GM23338 (cell line): ENCODE data around the gene OTOGL. TPM values are rescaled to one million over a fixed set of nuclear protein-coding genes. Genes with fewer than 3 reads are reported as not detected.

Experiments used
- ATAC-seq: fragments of 200-7000 bp; cut with Tn5 transposase; 3 replicates; pipeline ENCODE4 v1.9.1; 2020
- DNase-seq: peaks from one replicate; pipeline ENCODE4 v3.0.0-alpha.2; 2015; ENCODE audit warnings: low spot score
- H2AFZ ChIP-seq: fragments of 200-600 bp; sonication (generic); 2 replicates; pipeline ENCODE4 v1.8.0; 2016; ENCODE audit warnings: antibody characterized with exemption, mild to moderate bottlenecking, moderate library complexity
- H3F3A ChIP-seq: fragments of 200-600 bp; sonication (generic); replicated peaks from 2 replicates; pipeline ENCODE4 v1.8.0; 2017; ENCODE audit warnings: antibody characterized with exemption, mixed run types, low read depth
- H3K27ac ChIP-seq: fragments of 200-600 bp; sonication (generic); 2 replicates; pipeline ENCODE4 v1.6.1; 2016; ENCODE audit warnings: low read depth
- H3K27me3 ChIP-seq: fragments of 200-600 bp; sonication (generic); 2 replicates; pipeline ENCODE4 v1.8.0; 2016; ENCODE audit warnings: mild to moderate bottlenecking, mixed run types, moderate library complexity; ENCODE audit not compliant: insufficient read depth
- H3K36me3 ChIP-seq: fragments of 200-600 bp; sonication (generic); 2 replicates; pipeline ENCODE4 v1.8.0; 2016; ENCODE audit warnings: mild to moderate bottlenecking; ENCODE audit not compliant: insufficient read depth
- H3K4me1 ChIP-seq: fragments of 200-600 bp; sonication (generic); 2 replicates; pipeline ENCODE4 v1.8.0; 2016; ENCODE audit warnings: mild to moderate bottlenecking, moderate library complexity; ENCODE audit not compliant: insufficient read depth
- H3K4me2 ChIP-seq: fragments of 200-600 bp; sonication (generic); 2 replicates; pipeline ENCODE4 v1.7.1; 2017; ENCODE audit warnings: mixed run types
- H3K4me3 ChIP-seq: fragments of 200-600 bp; sonication (generic); 2 replicates; pipeline ENCODE4 v1.6.1; 2016; ENCODE audit warnings: mixed run types
- H3K79me2 ChIP-seq: fragments of 200-600 bp; sonication (generic); replicated peaks from 2 replicates; pipeline ENCODE4 v1.8.0; 2017; ENCODE audit warnings: mild to moderate bottlenecking; ENCODE audit not compliant: insufficient read depth
- H3K9me2 ChIP-seq: fragments of 200-600 bp; sonication (generic); 2 replicates; pipeline ENCODE4 v1.8.0; 2017; ENCODE audit not compliant: insufficient read depth
- H4K20me1 ChIP-seq: fragments of 200-600 bp; sonication (generic); replicated peaks from 2 replicates; pipeline ENCODE4 v1.8.0; 2017; ENCODE audit warnings: mild to moderate bottlenecking; ENCODE audit not compliant: insufficient read depth
- H3K27ac Mint-ChIP-seq: 2 replicates; pipeline ENCODE4 v1.8.0; 2020; ENCODE audit warnings: inconsistent platforms, mild to moderate bottlenecking, moderate library complexity, mixed read lengths
- H3K27me3 Mint-ChIP-seq: 3 replicates; pipeline ENCODE4 v1.8.0; 2022; ENCODE audit warnings: low read depth, mild to moderate bottlenecking, moderate library complexity, mixed read lengths, inconsistent platforms; ENCODE audit not compliant: insufficient read depth, poor library complexity
- H3K36me3 Mint-ChIP-seq: 3 replicates; pipeline ENCODE4 v1.8.0; 2021; ENCODE audit warnings: low read depth, mild to moderate bottlenecking, inconsistent platforms, moderate library complexity, mixed read lengths
- H3K4me1 Mint-ChIP-seq: 3 replicates; pipeline ENCODE4 v1.8.0; 2020; ENCODE audit warnings: mild to moderate bottlenecking, inconsistent platforms, mixed read lengths
- H3K4me3 Mint-ChIP-seq: 3 replicates; pipeline ENCODE4 v1.8.0; 2021; ENCODE audit warnings: moderate library complexity, mild to moderate bottlenecking, inconsistent platforms, mixed read lengths
- H3K9me3 Mint-ChIP-seq: 3 replicates; pipeline ENCODE4 v1.8.0; 2020; ENCODE audit warnings: moderate library complexity, mild to moderate bottlenecking, inconsistent platforms, mixed read lengths
- CREB1 ChIP-seq: fragments of 250-450 bp; sonication (Bioruptor Pico); IDR thresholded peaks from 2 replicates; pipeline ENCODE4 v1.5.0; 2020; ENCODE audit warnings: low read depth, mild to moderate bottlenecking, moderate library complexity
- EZH2 ChIP-seq: fragments of 200-600 bp; sonication (generic); IDR thresholded peaks from one replicate; pipeline ENCODE4 v1.8.0; 2017; ENCODE audit warnings: antibody characterized with exemption, mild to moderate bottlenecking, low read depth; ENCODE audit not compliant: unreplicated experiment
- EZH2phosphoT487 ChIP-seq: fragments of 200-600 bp; sonication (generic); IDR thresholded peaks from one replicate; pipeline ENCODE4 v1.8.1; 2018; ENCODE audit warnings: antibody characterized with exemption; ENCODE audit not compliant: unreplicated experiment
- NANOG ChIP-seq: IDR thresholded peaks from 2 replicates; pipeline ENCODE4 v1.6.1; 2016; ENCODE audit warnings: antibody characterized with exemption, borderline replicate concordance
- POLR2AphosphoS5 ChIP-seq: IDR thresholded peaks from 2 replicates; pipeline ENCODE4 v1.6.1; 2016; ENCODE audit warnings: antibody characterized with exemption, low read depth
- STAT1 ChIP-seq: IDR thresholded peaks from one replicate; pipeline ENCODE4 v1.6.1; 2016; ENCODE audit warnings: antibody characterized with exemption; ENCODE audit not compliant: unreplicated experiment
- ZNF114 ChIP-seq: fragments of 250-450 bp; sonication (Bioruptor Pico); IDR thresholded peaks from 2 replicates; pipeline ENCODE4 v1.5.0; 2020; ENCODE audit warnings: mild to moderate bottlenecking, moderate library complexity
- ZNF331 ChIP-seq: fragments of 250-450 bp; sonication (Bioruptor Pico); IDR thresholded peaks from 2 replicates; pipeline ENCODE4 v1.5.0; 2020; ENCODE audit warnings: low read depth, mild to moderate bottlenecking, moderate library complexity
- polyA plus RNA-seq: library from polyadenylated mRNA; unstranded; fragments of >200 nt; fragmentation: Nextera tagmentation; extraction: Ambion mirVana; gene quantifications from 2 replicates; pipeline ENCODE4 v1.2.1, GENCODE V29; 2016
- total RNA-seq: library from RNA; depleted of rRNA; stranded (reverse); fragments of >200 nt; shearing (Covaris generic); gene quantifications from 2 replicates; pipeline ENCODE4 v1.2.3, GENCODE V29; 2014
- TF ChIP-seq, protein P1 (sequence below): IDR thresholded peaks from one replicate; pipeline ENCODE4 v1.6.1; 2018; ENCODE audit warnings: antibody characterized with exemption; ENCODE audit not compliant: unreplicated experiment
- TF ChIP-seq, protein P2 (sequence below): IDR thresholded peaks from 2 replicates; pipeline ENCODE4 v1.6.1; 2016; ENCODE audit warnings: antibody characterized with exemption
- TF ChIP-seq, protein P3 (sequence below): fragments of 250-450 bp; sonication (Bioruptor Pico); IDR thresholded peaks from 2 replicates; pipeline ENCODE4 v1.5.0; 2020; ENCODE audit warnings: mild to moderate bottlenecking, moderate library complexity
- TF ChIP-seq, protein P4 (sequence below), 2 experiments: fragments of 200-600 bp in 1 of 2; sonication (generic) in 1 of 2; conservative IDR thresholded peaks; 2 replicates each; pipeline versions ENCODE4 v1.5.1 to v1.6.1; 2016 to 2017; ENCODE audit warnings: antibody characterized with exemption in 2 of 2, low read depth in 2 of 2, mild to moderate bottlenecking in 2 of 2, moderate library complexity in 1 of 2

Gene OTOGL
- total and polyA plus RNA-seq, 2 experiments from 2014 or later: 0.36 to 0.66 TPM

DNA sequence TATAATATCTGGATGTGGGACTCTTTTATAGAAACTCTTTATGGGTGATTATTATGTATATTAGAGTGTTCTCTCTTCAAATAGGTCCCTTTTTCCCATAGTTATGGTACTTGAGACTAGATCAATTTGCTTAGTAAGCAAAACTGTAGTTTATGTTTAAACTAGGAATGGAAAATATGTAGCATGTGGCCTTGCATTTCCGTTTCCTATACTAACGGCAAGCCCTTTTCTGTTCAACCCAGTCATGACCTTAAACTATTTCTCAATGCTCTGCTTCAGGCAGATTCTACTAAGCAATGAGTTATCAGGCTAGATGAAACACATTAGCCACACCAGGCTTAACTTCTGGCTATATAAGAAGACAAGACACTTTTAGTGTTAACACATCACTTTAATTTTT is 84.6 kb downstream of the OTOGL start (continued):
- TF ChIP-seq, protein P1, sequence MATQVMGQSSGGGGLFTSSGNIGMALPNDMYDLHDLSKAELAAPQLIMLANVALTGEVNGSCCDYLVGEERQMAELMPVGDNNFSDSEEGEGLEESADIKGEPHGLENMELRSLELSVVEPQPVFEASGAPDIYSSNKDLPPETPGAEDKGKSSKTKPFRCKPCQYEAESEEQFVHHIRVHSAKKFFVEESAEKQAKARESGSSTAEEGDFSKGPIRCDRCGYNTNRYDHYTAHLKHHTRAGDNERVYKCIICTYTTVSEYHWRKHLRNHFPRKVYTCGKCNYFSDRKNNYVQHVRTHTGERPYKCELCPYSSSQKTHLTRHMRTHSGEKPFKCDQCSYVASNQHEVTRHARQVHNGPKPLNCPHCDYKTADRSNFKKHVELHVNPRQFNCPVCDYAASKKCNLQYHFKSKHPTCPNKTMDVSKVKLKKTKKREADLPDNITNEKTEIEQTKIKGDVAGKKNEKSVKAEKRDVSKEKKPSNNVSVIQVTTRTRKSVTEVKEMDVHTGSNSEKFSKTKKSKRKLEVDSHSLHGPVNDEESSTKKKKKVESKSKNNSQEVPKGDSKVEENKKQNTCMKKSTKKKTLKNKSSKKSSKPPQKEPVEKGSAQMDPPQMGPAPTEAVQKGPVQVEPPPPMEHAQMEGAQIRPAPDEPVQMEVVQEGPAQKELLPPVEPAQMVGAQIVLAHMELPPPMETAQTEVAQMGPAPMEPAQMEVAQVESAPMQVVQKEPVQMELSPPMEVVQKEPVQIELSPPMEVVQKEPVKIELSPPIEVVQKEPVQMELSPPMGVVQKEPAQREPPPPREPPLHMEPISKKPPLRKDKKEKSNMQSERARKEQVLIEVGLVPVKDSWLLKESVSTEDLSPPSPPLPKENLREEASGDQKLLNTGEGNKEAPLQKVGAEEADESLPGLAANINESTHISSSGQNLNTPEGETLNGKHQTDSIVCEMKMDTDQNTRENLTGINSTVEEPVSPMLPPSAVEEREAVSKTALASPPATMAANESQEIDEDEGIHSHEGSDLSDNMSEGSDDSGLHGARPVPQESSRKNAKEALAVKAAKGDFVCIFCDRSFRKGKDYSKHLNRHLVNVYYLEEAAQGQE: no peak
- no peak for TF ChIP-seq NANOG
- no peak for TF ChIP-seq ZNF331 (CRISPR knock-in tag)
- no peak for TF ChIP-seq EZH2
- TF ChIP-seq STAT1: no peak
- no peak for TF ChIP-seq CREB1 (CRISPR knock-in tag)

DNA sequence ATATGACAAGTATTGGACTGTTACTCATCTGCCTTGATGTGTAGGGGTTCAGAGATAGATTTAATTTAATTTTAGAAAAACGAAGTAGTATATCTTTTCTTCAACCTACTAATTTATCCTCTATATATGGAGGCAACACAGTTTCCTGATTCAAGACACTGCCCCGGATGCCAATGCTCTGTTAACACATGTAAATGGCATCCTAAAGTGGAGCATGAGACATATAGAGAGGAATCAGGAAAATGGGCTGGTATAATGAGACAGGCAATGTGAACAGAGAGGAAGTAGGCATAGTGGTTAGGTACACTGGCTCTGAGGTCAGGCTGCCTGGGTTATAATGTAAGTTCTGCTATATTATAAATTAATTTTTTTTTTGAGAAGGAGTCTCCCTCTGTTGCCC is 85.6 kb downstream of the OTOGL start:
- no peaks in the 10 kb centered on the region for H3K9me3 Mint-ChIP-seq
- peaks cover 10% of the 10 kb centered on the region; the same call in 2 of the 3 replicates for H3K4me1 Mint-ChIP-seq
- Histone ChIP-seq H3K4me2 (no peak overlapping the region), H4K20me1 (no peaks in the 10 kb centered on the region), H3K4me3 (no peak overlapping the region), H3K79me2 (no peaks in the 10 kb centered on the region), H3K9me2 (0 out of 2 replicates have a peak, but pooled peaks cover 3% of the 10 kb centered on the region), H3K4me1 (no peaks in the 10 kb centered on the region), H3K27ac (no peak overlapping the region), H3K27me3 (no peaks in the 10 kb centered on the region), H3F3A (no peaks in the 10 kb centered on the region), H2AFZ (no peak overlapping the region), H3K36me3 (no peaks in the 10 kb centered on the region)
- H3K27ac Mint-ChIP-seq: no peak overlapping the region
- DNase-seq: no peak
- no peak overlapping the region for H3K4me3 Mint-ChIP-seq
- H3K36me3 Mint-ChIP-seq: no peaks in the 10 kb centered on the region
- no peak for ATAC-seq
- no peaks in the 10 kb centered on the region for H3K27me3 Mint-ChIP-seq
- TF ChIP-seq, protein P2, sequence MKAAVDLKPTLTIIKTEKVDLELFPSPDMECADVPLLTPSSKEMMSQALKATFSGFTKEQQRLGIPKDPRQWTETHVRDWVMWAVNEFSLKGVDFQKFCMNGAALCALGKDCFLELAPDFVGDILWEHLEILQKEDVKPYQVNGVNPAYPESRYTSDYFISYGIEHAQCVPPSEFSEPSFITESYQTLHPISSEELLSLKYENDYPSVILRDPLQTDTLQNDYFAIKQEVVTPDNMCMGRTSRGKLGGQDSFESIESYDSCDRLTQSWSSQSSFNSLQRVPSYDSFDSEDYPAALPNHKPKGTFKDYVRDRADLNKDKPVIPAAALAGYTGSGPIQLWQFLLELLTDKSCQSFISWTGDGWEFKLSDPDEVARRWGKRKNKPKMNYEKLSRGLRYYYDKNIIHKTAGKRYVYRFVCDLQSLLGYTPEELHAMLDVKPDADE: no peak
- TF ChIP-seq, protein P3, sequence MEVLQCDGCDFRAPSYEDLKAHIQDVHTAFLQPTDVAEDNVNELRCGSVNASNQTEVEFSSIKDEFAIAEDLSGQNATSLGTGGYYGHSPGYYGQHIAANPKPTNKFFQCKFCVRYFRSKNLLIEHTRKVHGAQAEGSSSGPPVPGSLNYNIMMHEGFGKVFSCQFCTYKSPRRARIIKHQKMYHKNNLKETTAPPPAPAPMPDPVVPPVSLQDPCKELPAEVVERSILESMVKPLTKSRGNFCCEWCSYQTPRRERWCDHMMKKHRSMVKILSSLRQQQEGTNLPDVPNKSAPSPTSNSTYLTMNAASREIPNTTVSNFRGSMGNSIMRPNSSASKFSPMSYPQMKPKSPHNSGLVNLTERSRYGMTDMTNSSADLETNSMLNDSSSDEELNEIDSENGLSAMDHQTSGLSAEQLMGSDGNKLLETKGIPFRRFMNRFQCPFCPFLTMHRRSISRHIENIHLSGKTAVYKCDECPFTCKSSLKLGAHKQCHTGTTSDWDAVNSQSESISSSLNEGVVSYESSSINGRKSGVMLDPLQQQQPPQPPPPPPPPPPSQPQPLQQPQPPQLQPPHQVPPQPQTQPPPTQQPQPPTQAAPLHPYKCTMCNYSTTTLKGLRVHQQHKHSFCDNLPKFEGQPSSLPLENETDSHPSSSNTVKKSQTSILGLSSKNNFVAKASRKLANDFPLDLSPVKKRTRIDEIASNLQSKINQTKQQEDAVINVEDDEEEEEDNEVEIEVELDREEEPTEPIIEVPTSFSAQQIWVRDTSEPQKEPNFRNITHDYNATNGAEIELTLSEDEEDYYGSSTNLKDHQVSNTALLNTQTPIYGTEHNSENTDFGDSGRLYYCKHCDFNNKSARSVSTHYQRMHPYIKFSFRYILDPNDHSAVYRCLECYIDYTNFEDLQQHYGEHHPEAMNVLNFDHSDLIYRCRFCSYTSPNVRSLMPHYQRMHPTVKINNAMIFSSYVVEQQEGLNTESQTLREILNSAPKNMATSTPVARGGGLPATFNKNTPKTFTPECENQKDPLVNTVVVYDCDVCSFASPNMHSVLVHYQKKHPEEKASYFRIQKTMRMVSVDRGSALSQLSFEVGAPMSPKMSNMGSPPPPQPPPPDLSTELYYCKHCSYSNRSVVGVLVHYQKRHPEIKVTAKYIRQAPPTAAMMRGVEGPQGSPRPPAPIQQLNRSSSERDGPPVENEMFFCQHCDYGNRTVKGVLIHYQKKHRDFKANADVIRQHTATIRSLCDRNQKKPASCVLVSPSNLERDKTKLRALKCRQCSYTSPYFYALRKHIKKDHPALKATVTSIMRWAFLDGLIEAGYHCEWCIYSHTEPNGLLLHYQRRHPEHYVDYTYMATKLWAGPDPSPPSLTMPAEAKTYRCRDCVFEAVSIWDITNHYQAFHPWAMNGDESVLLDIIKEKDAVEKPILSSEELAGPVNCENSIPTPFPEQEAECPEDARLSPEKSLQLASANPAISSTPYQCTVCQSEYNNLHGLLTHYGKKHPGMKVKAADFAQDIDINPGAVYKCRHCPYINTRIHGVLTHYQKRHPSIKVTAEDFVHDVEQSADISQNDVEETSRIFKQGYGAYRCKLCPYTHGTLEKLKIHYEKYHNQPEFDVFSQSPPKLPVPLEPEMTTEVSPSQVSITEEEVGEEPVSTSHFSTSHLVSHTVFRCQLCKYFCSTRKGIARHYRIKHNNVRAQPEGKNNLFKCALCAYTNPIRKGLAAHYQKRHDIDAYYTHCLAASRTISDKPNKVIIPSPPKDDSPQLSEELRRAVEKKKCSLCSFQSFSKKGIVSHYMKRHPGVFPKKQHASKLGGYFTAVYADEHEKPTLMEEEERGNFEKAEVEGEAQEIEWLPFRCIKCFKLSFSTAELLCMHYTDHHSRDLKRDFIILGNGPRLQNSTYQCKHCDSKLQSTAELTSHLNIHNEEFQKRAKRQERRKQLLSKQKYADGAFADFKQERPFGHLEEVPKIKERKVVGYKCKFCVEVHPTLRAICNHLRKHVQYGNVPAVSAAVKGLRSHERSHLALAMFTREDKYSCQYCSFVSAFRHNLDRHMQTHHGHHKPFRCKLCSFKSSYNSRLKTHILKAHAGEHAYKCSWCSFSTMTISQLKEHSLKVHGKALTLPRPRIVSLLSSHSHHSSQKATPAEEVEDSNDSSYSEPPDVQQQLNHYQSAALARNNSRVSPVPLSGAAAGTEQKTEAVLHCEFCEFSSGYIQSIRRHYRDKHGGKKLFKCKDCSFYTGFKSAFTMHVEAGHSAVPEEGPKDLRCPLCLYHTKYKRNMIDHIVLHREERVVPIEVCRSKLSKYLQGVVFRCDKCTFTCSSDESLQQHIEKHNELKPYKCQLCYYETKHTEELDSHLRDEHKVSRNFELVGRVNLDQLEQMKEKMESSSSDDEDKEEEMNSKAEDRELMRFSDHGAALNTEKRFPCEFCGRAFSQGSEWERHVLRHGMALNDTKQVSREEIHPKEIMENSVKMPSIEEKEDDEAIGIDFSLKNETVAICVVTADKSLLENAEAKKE: no peak
- TF ChIP-seq CREB1 (CRISPR knock-in tag) (no peak), EZH2 (no peak), STAT1 (no peak), NANOG (no peak), ZNF331 (CRISPR knock-in tag) (no peak), ZNF114 (CRISPR knock-in tag) (no peak), POLR2AphosphoS5 (no peak), EZH2phosphoT487 (no peak)
- TF ChIP-seq, protein P4, sequence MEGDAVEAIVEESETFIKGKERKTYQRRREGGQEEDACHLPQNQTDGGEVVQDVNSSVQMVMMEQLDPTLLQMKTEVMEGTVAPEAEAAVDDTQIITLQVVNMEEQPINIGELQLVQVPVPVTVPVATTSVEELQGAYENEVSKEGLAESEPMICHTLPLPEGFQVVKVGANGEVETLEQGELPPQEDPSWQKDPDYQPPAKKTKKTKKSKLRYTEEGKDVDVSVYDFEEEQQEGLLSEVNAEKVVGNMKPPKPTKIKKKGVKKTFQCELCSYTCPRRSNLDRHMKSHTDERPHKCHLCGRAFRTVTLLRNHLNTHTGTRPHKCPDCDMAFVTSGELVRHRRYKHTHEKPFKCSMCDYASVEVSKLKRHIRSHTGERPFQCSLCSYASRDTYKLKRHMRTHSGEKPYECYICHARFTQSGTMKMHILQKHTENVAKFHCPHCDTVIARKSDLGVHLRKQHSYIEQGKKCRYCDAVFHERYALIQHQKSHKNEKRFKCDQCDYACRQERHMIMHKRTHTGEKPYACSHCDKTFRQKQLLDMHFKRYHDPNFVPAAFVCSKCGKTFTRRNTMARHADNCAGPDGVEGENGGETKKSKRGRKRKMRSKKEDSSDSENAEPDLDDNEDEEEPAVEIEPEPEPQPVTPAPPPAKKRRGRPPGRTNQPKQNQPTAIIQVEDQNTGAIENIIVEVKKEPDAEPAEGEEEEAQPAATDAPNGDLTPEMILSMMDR (conservative IDR thresholded peaks at IDR 0.05; ENCODE audit: low read depth in 2 of 2): no peak
